Measurements from ENCODE around the gene OLFML3.

DNA sequence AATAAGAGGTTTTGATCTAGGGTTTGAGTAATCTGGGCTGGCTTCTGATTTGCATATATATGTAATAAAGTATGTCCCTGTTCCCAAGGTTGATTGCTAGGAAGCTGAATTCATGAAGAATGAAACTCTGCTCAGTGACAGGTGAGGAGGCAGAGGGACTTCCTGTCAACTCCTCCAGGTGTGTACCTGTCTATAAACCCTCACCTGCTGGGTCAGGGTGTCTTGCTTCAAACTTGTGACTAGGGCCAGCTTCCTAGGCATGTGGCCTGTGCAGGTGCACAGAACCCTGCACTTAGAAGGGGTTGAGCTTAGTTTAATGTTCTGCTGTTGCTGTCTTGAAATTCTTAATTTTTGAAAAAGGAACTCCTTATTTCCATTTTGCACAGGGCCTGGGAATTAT, 21.1 kb downstream of the OLFML3 start:
- TF ChIP-seq, protein P1, sequence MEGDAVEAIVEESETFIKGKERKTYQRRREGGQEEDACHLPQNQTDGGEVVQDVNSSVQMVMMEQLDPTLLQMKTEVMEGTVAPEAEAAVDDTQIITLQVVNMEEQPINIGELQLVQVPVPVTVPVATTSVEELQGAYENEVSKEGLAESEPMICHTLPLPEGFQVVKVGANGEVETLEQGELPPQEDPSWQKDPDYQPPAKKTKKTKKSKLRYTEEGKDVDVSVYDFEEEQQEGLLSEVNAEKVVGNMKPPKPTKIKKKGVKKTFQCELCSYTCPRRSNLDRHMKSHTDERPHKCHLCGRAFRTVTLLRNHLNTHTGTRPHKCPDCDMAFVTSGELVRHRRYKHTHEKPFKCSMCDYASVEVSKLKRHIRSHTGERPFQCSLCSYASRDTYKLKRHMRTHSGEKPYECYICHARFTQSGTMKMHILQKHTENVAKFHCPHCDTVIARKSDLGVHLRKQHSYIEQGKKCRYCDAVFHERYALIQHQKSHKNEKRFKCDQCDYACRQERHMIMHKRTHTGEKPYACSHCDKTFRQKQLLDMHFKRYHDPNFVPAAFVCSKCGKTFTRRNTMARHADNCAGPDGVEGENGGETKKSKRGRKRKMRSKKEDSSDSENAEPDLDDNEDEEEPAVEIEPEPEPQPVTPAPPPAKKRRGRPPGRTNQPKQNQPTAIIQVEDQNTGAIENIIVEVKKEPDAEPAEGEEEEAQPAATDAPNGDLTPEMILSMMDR (conservative IDR thresholded peaks at IDR 0.05; ENCODE audit: low read depth, low read length): no peak
- TF ChIP-seq EZH2 (IDR thresholded peaks at IDR 0.05; ENCODE audit: low read length, unreplicated experiment): no peak

All from PC-3 (cell line).